GM10248 (cell line): Measurements from ENCODE around the gene CGREF1.

Experiments used
- CTCF ChIA-PET: fragments of 300-600 bp; sonication (Branson Sonifier 250); formaldehyde crosslinking; extraction: SDS; loops from one replicate; lab custom pipeline; 2021; ENCODE audit warnings: antibody characterized with exemption; lab: Yijun Ruan, JAX
- POLR2A ChIA-PET: fragments of 350-650 bp; sonication (Branson Sonifier 250); formaldehyde crosslinking; extraction: SDS; loops from one replicate; lab custom pipeline; 2020; ENCODE audit warnings: antibody characterized with exemption; lab: Yijun Ruan, JAX
- DNase-seq: peaks from one replicate; pipeline ENCODE4 v3.0.0; 2012; ENCODE audit errors: extremely low spot score
- TF ChIP-seq, protein P1 (sequence below): IDR thresholded peaks from 2 replicates; pipeline ENCODE4 v1.5.1; 2012; ENCODE audit warnings: mild to moderate bottlenecking, low read depth; ENCODE audit errors: extremely low read depth, missing control alignments, control extremely low read depth

CGREF1 gene

DNA sequence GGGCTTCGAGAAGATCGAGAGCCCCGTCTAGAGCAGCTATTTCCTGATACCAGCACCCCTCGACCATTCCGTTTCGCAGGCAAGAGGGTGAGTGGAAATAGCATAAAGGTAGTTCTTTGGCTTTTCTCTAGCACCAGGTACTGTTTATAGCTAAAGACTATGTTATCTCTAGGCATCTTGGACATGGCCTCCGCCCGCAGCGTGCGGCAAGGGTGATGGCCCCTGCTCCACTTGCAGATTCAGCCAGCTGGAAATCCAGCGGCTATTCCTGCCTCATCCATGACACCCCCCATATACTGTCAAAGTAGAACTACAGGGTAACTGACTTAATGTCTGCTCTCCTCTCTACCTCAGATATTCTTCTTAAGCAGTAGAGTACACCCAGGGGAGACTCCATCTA is 64.2 kb downstream of the CGREF1 start:
- DNase-seq: no peak
- TF ChIP-seq, protein P1, sequence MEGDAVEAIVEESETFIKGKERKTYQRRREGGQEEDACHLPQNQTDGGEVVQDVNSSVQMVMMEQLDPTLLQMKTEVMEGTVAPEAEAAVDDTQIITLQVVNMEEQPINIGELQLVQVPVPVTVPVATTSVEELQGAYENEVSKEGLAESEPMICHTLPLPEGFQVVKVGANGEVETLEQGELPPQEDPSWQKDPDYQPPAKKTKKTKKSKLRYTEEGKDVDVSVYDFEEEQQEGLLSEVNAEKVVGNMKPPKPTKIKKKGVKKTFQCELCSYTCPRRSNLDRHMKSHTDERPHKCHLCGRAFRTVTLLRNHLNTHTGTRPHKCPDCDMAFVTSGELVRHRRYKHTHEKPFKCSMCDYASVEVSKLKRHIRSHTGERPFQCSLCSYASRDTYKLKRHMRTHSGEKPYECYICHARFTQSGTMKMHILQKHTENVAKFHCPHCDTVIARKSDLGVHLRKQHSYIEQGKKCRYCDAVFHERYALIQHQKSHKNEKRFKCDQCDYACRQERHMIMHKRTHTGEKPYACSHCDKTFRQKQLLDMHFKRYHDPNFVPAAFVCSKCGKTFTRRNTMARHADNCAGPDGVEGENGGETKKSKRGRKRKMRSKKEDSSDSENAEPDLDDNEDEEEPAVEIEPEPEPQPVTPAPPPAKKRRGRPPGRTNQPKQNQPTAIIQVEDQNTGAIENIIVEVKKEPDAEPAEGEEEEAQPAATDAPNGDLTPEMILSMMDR: no peak
- POLR2A ChIA-PET: no interaction called here
- CTCF ChIA-PET: interaction anchor here (0.7 to 3.1 kb wide), 10 partner anchors 10 to 93 kb away, joined by 3 to 16 read pairs (median 4); partner anchors contain the start of gene OST4

DNA sequence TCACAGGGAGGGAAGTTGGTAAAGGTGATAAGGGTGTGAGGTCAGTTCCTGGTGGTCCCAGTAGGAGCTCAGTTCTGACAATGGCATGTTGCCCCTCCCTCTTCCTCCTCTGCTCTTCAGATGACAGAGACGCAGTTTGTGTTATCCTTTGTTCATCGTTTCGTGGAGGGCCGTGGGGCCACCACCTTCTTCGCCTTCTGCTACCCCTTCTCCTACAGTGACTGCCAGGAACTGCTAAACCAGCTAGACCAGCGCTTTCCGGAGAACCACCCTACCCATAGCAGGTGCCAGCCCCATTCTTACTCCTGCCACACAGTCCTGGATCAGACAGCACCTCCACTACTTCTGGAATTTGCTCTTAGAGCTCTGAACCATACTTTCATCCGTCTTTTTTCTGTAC is 65.2 kb downstream of the CGREF1 start:
- TF ChIP-seq, protein P1: no peak

DNA sequence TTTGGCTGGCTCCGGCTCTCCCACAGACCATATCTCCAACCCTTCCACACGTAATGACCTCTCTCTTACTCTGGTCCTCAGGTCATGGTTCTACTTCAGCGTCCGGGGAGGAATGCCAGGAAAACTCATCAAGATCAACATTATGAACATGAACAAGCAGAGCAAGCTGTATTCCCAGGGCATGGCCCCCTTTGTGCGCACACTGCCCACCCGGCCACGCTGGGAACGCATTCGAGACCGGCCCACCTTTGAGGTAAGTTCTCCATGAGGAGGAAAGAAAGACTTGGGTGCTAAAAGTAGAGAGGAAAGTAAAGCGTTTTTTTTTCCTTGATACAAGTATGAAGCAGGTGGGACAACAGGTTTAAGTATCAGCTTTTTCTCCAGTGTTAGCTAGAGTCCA is 65.6 kb downstream of the CGREF1 start:
- ChIA-PET POLR2A (no interaction called here), CTCF (interaction anchor here (1.0 to 8.7 kb wide), 9 partner anchors 10 to 207 kb away, joined by 3 to 66 read pairs (median 4); partner anchors contain the start of genes KHK, OST4 and TMEM214)
- TF ChIP-seq, protein P1: no peak
- DNase-seq: no peak

More for the DNA sequence above, 65.2 kb downstream of the CGREF1 start:
- POLR2A ChIA-PET: no interaction called here
- no peak for DNase-seq
- CTCF ChIA-PET: interaction anchor here (1.0 to 2.0 kb wide), 7 partner anchors 11 to 208 kb away, joined by 3 to 6 read pairs (median 3); partner anchors contain the start of gene KHK

DNA sequence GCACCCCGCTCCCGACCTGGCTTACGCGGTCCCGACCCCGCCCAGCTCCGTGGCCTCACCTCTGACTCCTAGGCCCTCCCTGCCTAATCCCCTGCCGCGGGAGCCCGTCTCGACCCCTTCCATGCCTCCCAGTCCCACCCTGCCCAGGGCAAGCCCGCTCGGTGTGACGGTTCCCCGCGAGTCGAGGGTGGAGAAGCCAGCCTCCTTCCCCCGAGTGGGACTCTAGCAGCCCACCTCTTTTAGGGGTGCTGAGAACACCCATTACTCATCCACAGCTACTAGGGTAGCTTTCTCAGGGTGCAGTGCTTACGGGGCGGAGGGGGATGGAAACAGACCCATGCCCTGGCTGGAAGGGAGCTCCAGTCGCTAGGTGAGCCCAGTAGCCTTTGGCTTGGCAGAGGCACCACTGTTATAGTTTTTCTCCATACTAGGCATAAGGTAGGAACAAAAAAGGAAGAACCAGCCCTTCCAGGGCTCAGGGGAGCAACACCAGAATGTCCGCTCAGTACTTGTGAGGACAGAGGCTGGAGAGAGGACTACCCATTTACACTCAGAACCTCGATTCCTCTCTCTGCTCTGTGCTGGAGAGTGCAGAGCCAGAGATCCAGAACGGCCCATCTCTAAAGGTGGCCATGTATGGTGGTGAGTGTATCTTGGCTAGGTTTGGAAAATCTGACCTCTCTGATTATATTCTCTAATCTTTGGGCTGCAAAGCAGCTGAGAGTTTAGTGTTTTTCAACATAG is 66.9 kb downstream of the CGREF1 start:
- TF ChIP-seq, protein P1: no peak
- ChIA-PET POLR2A (interaction anchor here (1.0 to 3.5 kb wide), 9 partner anchors 11 to 358 kb away, joined by 3 to 30 read pairs (median 4); partner anchors contain the start of genes MPV17, OST4 and PPM1G), CTCF (interaction anchor here (0.6 to 8.7 kb wide), 13 partner anchors 10 to 231 kb away, joined by 3 to 66 read pairs (median 7); partner anchors contain the start of genes KHK, OST4, TMEM214 and TRIM54)
- peak; percentile 39 for DNase-seq

DNA sequence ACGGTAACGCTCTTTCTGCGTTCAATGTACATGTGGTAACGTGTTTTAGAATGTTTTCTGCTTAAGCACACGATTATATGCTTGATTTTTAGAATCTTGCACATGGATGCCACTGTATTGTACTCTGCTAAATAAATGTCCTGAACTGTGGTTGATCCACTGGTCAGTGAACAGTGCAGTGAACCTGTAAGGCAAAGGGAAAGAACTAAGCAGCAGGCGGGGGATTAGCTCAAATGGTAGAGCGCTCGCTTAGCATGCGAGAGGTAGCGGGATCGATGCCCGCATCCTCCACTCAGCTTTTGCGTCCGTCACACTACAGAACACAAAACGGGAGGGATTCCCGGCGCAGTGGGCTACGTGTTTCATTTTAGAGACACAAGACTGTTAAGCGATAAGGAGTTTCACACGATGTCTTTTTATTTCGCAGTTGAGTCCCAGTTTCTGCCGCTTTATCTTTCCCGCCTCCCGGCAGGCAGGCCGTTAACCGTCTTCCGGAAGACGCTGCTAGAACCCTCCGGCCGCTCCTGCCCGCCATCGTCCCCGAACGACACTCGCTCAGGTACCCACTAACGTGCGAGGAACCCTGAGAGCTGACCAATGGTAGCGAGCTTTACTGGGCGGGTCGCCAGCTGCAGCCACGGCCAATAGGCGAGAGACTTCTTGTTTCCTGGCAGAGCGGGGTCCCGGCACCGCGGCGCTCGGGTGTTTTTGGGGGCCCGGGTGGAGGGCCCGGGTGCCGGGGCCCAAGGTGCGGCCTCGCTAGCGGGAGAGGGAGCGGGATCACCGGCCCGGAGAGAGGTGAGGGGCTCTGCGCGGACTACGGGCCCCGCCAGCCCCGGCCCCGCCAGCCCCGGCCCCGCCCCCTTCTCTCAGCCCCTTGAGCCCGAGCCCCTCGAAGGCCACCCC is 67.7 kb downstream of the CGREF1 start, which contains the start of gene AGBL5:
Gene AGBL5, plus strand, starts transcription at position 673 of the 906 bp plus-strand sequence. CDS start 1,291 bp downstream, outside the sequence.
- ChIA-PET CTCF (interaction anchor here (0.6 to 8.7 kb wide), 14 partner anchors 10 to 231 kb away, joined by 3 to 66 read pairs (median 6); partner anchors contain the start of genes OST4, TMEM214 and TRIM54), POLR2A (interaction anchor here (1.0 to 3.5 kb wide), 14 partner anchors 8 to 1173 kb away, joined by 3 to 30 read pairs (median 4); partner anchors contain the start of genes ASXL2, MPV17, OST4 and PPM1G)
- DNase-seq: peak; percentile 100
- TF ChIP-seq, protein P1: no peak
